NCI-H460 (cell line): ENCODE data around the gene TACR2. TPM values are rescaled to one million over a fixed set of nuclear protein-coding genes. Genes with fewer than 3 reads are reported as not detected.
A peak's percentile ranks its signal among the peaks of the same experiment; 100 is the strongest.

ENCODE experiments used
- DNase-seq: peaks from one replicate; pipeline ENCODE4 v3.0.0-alpha.2; 2016; ENCODE audit warnings: low read depth; ENCODE audit errors: extremely low read depth
- total RNA-seq: library from RNA; depleted of rRNA; stranded (reverse); fragments of >200 nt; shearing (Covaris generic); gene quantifications from 2 replicates; pipeline ENCODE4 v1.2.3, GENCODE V29; 2014

The TACR2 gene
- total RNA-seq, 1 experiment from 2014 or later = not detected

DNA sequence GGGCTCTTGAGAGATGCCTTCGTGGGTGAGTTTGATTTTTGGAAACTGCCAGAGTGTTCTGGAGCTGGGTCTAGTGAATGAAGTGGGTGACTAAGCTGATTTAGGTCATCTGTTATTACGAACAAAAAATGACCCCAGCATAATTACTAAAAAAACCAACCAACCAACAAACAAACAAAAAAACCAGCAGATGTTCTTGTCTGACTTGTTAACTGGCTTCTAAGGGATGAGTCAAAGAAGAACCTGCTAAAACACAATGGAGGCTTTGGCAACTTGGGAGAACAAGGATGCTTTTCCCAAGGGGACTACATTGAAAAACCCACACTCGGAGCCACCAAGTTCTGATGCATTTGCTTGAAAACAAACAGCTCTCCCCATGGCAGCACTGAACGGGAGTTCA, 11.5 kb downstream of the TACR2 start:
- no peak for DNase-seq

DNA sequence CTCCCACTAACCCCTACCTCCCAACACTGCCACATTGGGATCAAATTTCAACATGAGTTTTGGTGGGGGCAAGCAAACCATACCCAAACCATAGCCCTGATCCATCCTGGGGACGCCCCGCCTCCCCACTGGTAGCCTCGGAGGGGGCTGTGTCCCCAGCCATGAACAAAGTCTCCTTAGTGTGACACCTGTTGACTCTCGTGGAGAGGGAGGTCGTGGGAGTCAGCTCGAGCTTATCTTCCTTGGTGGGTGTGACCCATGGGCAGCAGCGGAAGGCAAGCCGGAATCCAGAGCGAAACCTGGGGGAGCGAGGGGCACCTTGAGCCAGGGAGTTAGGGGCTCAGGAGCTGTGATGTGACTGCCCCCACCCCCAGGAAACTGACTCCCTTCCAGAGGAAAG, 11.9 kb downstream of the TACR2 start:
- DNase-seq = no peak

DNA sequence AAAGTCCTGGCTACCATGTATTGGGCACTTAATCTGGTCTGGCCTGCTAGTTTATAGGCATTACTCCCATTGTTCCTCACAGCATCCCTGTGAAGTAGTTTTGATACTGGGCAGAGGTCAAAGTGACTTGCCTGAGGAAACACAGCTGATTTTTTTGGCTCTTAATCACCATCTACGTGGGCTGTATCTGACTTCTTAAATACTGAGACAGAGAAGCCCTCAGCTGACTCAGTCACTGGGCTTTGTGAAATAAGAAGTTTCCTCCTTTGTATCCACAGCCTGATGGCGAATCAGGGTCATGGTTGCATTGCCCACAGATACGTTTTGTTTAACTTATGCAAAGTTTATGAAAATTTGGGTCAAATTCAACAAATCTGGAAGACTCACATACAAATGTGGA, 13.2 kb downstream of the TACR2 start:
- DNase-seq = no peak

DNA sequence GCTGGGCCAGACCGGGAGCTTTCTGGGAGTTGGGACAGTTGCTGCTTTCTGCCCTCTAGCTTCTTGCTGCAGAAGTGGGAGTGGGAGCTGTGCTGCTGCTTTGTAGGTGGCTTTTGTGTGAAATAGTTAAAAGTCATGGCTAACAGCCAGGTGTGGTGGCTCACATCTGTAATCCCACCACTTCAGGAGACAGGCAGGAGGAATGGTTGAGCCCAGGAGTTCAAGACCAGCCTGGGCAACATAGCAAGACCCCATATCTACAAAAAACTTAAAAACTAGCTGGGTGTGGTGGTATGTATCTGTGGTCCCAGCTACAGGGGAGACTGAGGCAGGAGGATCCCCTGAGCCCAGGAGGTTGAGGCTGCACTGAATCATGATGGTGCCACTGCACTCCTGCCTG, 13.7 kb downstream of the TACR2 start:
- no peak for DNase-seq

DNA sequence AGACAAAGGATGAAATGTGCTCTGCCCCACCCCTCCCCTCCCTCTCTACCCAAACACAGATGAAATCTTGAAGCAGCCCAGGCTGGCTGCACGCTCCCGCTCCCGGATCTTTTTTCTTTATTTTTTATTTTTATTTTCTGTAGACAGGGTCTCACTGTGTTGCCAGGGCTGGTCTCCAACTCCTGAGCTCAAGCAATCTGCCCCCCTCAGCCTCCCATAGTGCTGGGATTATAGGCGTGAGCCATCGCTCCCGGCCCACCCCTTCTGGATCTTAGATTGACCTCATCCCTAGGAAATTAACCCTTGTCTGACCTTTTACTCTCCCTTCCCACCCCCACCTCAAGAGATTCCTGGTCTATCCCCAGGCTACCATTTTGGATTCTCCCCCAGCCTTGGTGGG, 14.3 kb downstream of the TACR2 start:
- DNase-seq = no peak

DNA sequence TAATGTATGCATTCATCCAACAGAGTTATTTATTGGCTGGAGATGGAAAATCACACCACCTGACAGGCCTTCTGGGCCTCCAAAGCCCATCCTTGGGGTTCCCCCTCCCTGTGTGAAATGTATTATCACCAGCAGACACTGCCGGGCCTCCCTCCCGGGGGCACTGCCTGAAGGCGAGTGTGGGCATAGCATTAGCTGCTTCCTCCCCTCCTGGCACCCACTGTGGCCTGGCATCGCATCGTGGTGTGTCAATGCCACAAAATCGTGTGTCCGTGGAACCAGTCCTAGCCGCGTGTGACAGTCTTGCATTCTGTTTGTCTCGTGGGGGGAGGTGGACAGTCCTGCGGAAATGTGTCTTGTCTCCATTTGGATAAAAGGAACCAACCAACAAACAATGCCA, 15.3 kb downstream of the TACR2 start:
- no peak for DNase-seq

DNA sequence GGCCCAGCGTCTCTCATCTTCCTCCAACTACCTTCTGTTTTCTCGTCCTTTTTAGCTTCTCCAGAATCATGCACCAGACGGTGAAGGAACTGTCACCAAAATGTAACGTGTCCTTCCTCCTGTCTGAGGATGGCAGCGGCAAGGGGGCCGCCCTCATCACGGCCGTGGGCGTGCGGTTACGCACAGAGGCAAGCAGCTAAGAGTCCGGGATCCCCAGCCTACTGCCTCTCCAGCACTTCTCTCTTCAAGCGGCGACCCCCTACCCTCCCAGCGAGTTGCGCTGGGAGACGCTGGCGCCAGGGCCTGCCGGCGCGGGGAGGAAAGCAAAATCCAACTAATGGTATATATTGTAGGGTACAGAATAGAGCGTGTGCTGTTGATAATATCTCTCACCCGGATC, 15.8 kb downstream of the TACR2 start:
- DNase-seq = no peak

DNA sequence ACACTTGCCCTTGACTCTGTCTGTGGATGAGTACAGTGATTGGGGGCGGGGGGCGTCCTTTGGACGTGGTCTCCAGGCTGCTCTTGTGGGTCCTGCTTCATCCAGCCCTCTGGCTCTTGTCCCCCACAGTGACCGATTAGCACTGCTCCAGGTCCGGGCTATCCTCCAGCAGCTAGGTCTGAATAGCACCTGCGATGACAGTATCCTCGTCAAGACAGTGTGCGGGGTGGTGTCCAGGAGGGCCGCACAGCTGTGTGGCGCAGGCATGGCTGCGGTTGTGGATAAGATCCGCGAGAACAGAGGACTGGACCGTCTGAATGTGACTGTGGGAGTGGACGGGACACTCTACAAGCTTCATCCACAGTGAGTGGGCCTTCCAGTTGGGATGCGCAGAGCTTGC, 18.3 kb downstream of the TACR2 start:
- no peak for DNase-seq

DNA sequence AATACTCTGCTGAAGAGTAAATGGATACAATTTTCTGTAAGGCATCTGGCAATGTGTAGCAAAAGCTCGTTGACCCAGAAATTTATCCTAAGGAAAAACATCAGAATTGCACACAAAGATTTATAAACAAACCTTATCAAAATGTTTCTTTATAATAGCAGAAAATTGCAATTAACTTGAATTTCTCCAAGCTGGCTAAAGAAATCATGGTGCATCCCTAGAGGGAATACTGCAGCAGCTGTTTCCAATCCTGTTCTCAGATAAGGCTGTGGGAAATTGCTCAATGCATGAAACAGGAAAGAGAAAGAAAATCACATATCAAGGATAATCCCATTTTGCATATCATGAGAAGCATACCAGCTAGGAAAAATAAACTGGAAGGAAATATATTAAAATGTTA, 18.7 kb downstream of the TACR2 start:
- no peak for DNase-seq

DNA sequence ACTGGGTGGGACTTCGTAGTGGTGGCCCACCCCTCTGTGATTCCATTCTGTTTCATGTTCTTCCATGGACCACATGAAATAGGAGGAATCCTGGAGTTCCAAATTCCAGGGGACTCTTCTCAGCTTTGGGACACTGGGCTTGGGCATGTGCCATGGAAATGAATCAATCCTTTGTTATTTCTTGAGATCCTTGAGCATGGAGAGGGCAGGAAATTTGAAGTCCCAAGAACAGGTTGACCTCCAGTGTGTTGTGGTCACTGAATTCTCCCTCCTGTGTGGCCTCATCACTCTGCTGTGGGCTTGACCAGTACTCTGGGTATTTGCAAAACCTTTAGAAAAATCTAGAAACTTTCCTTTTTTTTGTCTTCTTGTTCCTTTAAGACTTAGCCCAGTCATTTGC, 22.7 kb downstream of the TACR2 start:
- no peak for DNase-seq

DNA sequence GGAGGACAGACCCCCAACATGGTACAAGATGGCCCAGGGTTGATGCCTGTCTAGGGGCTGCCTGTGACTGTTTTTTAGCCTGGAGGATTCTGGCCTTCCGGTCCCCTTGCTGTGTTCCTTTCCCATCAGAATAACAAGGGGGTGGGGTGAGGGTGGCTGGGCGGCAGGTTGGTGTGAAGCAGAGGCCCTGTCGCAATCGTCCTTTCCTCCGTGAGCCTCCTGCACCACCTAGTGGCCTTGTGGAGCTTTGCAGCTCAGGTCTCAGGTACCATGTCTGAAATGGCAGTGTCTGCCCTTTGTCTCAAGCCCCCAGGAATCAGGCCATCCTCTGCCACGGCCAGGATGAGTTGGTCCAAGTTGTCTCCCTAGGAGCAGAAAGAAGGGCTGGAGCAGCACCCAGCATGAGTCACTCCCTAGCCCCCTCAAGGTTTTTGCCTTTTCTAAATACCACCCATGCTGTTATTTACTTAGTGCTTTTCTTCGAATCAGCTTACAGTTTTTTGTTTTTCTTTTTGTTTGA, 24.2 kb downstream of the TACR2 start:
- peak; percentile 90 for DNase-seq

DNA sequence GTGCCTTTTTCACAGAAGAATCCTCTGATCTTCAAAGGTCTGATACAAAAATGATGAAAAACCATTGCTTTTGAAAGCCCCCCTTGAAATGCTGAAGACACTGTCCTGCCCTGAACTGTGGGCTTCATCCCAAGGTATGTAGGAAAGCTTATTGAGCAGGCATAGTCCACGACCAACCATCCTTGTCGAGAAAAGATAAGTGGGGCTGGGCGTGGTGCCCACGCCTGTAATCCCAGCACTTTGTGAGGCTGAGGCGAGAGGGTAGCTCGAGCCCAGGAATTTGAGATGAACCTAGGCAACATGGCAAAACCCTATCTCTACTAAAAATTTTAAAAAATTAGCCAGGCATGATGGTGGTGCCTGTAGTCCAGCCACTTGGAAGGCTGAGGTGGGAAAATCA, 25.6 kb downstream of the TACR2 start:
- no peak for DNase-seq

DNA sequence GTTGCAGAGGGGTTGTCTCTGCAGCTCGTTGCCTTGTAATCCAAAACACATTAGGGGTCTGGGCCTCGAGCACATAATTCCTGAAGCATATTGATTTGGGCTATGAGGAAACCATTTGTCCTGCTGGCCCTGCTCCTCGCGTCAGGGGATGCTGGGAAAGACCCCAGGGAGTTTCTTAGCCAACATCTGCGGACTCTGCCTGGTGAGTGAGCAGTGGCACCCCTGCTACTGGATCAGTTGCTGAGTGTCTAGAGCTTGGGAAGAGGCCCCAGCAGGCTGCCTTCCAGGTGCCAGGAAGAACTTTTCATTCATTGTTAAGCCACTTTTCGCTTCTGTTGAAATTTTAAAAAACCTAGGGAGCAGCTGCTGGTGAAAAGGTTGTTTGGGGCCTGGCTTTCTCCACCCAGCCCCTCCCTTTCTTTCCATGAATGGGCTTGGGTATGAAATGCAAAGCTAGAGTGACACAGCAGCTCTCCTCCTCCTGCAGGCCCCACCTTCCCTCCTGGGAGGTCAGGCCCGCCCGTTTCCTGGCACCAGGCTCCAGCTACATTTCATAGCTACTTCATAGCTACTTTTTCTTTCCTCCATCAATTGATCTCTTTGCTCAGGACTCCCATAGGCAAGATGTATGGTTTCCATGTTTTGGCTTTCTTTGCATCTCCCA, 26.8 kb downstream of the TACR2 start:
- DNase-seq = peak; percentile 81

DNA sequence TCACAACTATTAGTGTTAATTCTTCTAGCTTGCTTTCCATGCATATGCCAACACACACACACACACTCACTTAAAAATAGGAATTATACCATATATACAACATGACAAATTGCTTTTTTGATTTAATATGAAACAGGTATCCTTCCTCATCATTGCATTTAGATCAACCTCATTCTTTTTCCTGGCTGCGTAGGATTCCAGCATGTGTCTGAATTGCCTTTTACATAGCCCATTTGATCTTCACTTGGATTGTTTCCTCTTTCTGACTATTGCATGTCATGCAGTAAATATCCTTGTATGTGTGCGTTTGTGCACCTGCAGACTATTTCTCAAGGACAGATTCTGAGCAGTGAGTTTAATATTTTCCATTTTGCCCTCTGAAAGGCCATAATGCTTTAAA, 28.2 kb downstream of the TACR2 start:
- no peak for DNase-seq

DNA sequence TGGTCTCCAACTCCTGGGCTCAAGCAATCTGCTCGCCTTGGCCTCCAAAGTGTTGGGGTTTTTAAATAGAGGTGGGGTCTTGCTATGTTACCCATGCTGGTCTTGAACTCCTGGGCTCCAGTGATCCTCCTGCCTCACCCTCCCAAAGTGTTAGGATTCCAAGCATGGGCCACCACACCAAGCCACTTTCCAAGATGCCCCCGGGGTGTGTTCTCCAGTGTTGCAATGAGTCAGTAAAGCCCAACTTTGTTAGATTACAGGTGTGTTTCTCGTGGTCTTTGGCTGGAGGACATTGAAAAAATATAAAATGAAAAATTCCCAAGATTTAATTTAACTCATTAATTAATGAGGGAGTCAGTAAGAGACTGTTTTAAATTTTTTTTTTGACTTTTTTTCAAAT, 29.2 kb downstream of the TACR2 start:
- DNase-seq = no peak

DNA sequence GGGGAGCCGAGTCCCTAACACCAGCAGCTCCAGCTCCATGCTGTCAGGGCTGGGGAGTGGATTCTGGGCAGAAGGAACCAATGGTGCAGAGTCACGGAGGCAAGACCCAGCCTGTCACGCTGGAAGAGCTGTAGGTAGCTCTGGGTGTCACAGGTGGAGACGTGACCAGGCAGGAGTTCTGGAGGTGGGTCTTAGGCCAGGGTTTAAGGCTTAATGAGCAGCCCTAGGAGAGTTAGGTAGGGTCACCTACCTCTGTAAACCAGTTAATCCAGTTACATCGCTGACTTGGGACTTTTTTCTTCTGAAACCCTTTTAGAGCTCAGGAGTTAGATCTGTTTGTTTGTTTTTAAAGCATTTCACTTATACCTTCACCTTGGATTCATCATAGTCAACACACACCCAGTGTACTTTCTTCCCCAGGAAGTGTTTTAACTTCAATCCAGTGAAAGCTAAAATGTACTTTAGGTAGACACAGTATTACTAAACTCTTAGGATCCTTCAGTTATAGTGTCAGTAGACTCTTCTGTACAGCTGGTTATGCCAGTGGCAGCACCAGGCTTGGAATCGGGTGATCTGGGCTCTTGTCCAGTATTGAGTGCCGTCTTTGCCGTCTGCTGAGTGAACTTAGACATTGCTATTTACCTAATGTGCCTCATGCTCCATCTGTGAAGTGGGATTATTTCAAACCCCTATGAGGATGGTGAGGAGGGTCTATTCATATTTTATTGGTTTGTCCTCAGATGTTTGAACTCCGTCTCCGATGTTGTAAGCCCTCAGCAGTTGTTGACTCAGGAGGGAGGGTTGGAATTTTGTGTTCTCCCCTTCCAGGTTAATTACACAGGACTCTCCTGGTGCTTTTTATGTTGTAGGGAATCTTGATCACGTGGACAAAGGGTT, 31.0 kb downstream of the TACR2 start:
- no peak for DNase-seq

DNA sequence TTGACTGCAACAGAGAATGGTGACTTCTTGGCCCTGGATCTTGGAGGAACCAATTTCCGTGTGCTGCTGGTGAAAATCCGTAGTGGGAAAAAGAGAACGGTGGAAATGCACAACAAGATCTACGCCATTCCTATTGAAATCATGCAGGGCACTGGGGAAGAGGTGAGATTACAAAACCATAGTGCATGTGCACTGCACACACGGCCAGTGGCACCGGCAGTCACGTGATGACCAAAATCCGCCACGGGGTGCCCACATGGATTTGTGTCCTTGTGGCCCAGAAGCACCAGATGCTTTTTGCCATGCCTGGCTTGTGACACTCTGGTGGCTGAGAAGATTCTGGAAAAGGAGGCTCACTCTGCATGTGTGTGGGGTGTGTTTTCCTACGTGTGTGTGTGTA, 32.4 kb downstream of the TACR2 start:
- no peak for DNase-seq

DNA sequence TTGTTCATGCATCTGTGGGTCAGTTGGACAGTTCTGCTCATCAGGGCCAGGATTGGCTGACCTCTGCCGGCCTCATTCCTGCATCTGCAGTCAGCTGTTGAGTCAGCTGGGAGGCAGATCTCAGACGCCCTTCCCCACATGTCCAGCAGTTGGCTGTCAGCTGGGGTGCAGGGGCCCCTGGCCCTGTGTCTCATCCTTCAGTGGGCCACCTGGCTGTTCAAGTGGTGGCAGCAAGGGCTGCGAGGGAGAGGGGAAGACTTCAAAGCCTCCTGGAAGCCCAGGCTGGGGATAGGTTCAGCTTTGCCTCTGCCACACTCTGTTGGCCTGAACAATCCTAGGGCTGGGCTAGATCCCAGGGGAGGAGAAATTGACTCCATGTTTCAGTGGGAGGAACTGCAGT, 33.2 kb downstream of the TACR2 start:
- DNase-seq = no peak

DNA sequence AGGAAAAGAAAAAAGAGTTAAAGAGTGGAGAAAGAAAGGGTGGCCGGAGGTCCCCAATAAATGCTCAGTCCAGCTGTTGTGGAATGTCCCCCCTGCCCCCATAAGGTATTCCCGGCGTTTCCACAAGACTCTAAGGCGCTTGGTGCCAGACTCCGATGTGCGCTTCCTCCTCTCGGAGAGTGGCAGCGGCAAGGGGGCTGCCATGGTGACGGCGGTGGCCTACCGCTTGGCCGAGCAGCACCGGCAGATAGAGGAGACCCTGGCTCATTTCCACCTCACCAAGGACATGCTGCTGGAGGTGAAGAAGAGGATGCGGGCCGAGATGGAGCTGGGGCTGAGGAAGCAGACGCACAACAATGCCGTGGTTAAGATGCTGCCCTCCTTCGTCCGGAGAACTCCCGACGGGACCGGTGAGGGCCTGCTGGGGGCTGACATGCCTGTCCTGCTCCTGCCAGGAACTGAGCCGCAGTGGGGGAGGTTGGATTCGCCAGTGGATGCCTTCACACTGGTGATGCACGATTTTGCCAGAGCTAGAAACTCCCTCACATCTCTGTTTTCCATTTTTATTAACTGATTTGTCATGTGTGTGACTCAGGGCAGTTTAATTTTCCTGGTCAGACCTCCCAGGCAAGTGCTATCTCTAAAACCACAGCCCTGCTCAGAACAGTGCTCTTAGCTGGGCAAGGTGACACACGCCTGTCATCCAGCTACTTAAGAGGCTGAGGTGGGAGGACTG, 34.2 kb downstream of the TACR2 start:
- no peak for DNase-seq

DNA sequence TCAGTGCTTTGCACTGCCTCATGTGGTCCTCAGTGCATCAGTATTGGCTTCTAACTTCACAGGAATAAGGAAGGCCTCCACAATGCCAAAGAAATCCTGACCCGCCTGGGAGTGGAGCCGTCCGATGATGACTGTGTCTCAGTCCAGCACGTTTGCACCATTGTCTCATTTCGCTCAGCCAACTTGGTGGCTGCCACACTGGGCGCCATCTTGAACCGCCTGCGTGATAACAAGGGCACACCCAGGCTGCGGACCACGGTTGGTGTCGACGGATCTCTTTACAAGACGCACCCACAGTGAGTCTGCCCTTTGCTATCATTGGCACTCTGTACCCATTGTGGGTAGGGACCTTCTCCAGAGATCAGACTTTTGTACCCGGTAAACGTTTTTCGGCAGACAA, 36.9 kb downstream of the TACR2 start:
- no peak for DNase-seq

DNA sequence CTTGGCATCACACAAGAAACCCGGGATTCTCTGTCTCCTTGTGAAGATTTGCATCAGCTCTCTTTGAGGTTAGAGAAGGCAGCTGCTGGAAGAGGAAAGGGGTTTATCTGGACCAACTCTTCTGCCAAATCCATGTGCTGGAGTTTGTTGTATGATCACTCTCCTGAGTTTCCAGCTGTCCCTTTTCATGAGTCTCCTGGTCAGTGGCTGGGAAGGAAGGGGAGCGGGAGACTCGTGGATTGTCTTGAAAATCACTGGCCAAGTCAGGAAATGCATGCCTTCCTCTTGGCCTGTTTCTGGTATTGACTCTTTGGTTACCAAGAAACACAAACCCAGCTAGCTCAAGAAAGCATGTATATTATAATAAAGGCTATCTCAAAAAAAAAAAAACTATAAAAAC, 38.8 kb downstream of the TACR2 start:
- DNase-seq = no peak
